NCI-H146 (cell line): Measurements from ENCODE around the gene ADGRG7.
"Not testable (repeated sequence)": the region's sequence is repeated elsewhere in the genome, so short reads cannot be mapped to it uniquely, and the experiment has no call there.

Experiments
- DNase-seq: peaks from one replicate; lab custom pipeline; 2025; lab: John Stamatoyannopoulos, UW

The ADGRG7 gene

GRCh38 chr3:100645913-100646312 is 36.5 kb downstream of the ADGRG7 start:
- DNase-seq: no peak

GRCh38 chr3:100647171-100647570 is 37.8 kb downstream of the ADGRG7 start:
- no peak for DNase-seq

GRCh38 chr3:100647657-100648056 is 38.3 kb downstream of the ADGRG7 start:
- DNase-seq: no peak

- DNase-seq: no peak
These were observed 41.5 kb downstream of the ADGRG7 start for GRCh38 chr3:100650651-100651619.

GRCh38 chr3:100653604-100654294 is 44.3 kb downstream of the ADGRG7 start:
- DNase-seq: peak; percentile 4

GRCh38 chr3:100656945-100657344 is 47.5 kb downstream of the ADGRG7 start:
- no peak for DNase-seq

- not testable (repeated sequence) for DNase-seq
These were observed 51.9 kb downstream of the ADGRG7 start for GRCh38 chr3:100661294-100661693.

- no peak for DNase-seq
These were observed 52.9 kb downstream of the ADGRG7 start for GRCh38 chr3:100662113-100662823.

- no peak for DNase-seq
These were observed 55.8 kb downstream of the ADGRG7 start for GRCh38 chr3:100665230-100665629.

- DNase-seq: not testable (repeated sequence)
These were observed 57.3 kb downstream of the ADGRG7 start for GRCh38 chr3:100666699-100667098.

GRCh38 chr3:100667316-100667715 is 57.9 kb downstream of the ADGRG7 start:
- DNase-seq: not testable (repeated sequence)

GRCh38 chr3:100670995-100671394 is 61.6 kb downstream of the ADGRG7 start:
- DNase-seq: not testable (repeated sequence)

- no peak for DNase-seq
These were observed 72.1 kb downstream of the ADGRG7 start for GRCh38 chr3:100681496-100681895.

- peak; percentile 75 for DNase-seq
These were observed 72.9 kb downstream of the ADGRG7 start for GRCh38 chr3:100682056-100682853.

- peak; percentile 75 for DNase-seq
These were observed 73.7 kb downstream of the ADGRG7 start for GRCh38 chr3:100682854-100683760.

- no peak for DNase-seq
These were observed 83.8 kb downstream of the ADGRG7 start for GRCh38 chr3:100693225-100693624.

- DNase-seq: no peak
These were observed 86.3 kb downstream of the ADGRG7 start for GRCh38 chr3:100695696-100696095.

- DNase-seq: no peak
These were observed 86.8 kb downstream of the ADGRG7 start for GRCh38 chr3:100696161-100696560.

GRCh38 chr3:100697172-100697571 is 87.8 kb downstream of the ADGRG7 start:
- no peak for DNase-seq

- no peak for DNase-seq
These were observed 88.4 kb downstream of the ADGRG7 start for GRCh38 chr3:100697723-100698285.
